Endothelial cell of umbilical vein (primary cell): ENCODE measurements around the gene CBFA2T3. TPM values are rescaled to one million over a fixed set of nuclear protein-coding genes. Genes with fewer than 3 reads are reported as not detected.

Experiments used
- BruUV-seq: library from RNA; stranded (reverse); fragments of 400-500 nt; replicated peaks from 2 replicates; lab custom pipeline; 2021; lab: Mats Ljungman, UMichigan
- CTCF ChIA-PET: fragments of 300-600, 350-600 bp; sonication (Branson Sonifier 250); formaldehyde crosslinking; loops from one replicate; lab custom pipeline; 2021; ENCODE audit warnings: antibody characterized with exemption, inconsistent platforms; lab: Charles Lee
- POLR2A ChIA-PET: fragments of 300-600, 350-600 bp; sonication (Branson Sonifier 250); formaldehyde crosslinking; loops from one replicate; lab custom pipeline; 2021; ENCODE audit warnings: antibody characterized with exemption, inconsistent platforms; lab: Charles Lee
- DNase-seq: peaks from one replicate; pipeline ENCODE4 v3.0.0-alpha.2; 2011; ENCODE audit warnings: low read depth, low spot score
- FAIRE-seq: peaks from 2 replicates; lab custom pipeline; 2011; peaks lifted over from hg19 to GRCh38; lab: Jason Lieb, UNC
- H2AFZ ChIP-seq: 2 replicates; pipeline ENCODE4 v1.6.0; 2012; ENCODE audit warnings: low read depth, low read length, control low read depth, inconsistent platforms
- H3K27ac ChIP-seq: 2 replicates; pipeline ENCODE4 v1.5.1; 2011; ENCODE audit warnings: low read depth, mild to moderate bottlenecking, control low read depth, low read length, moderate library complexity; ENCODE audit not compliant: insufficient read depth
- H3K27me3 ChIP-seq, 2 experiments: 2 replicates each; pipeline versions ENCODE4 v1.6.0 to v1.6.1; 2011; ENCODE audit warnings: low read length in 2 of 2, mixed read lengths in 1 of 2; ENCODE audit not compliant: control insufficient read depth in 2 of 2, insufficient read depth in 2 of 2
- H3K36me3 ChIP-seq, 2 experiments: 2 replicates in 1 of 2; 3 replicates in 1 of 2; pipeline ENCODE4 v1.5.1; 2011; ENCODE audit warnings: low read length in 2 of 2, mild to moderate bottlenecking in 1 of 2, moderate library complexity in 1 of 2; ENCODE audit not compliant: control insufficient read depth in 2 of 2, insufficient read depth in 2 of 2; ENCODE audit errors: extremely low read depth in 1 of 2
- H3K4me1 ChIP-seq: 3 replicates; pipeline ENCODE4 v1.5.1; 2011; ENCODE audit warnings: mild to moderate bottlenecking, low read length; ENCODE audit not compliant: control insufficient read depth, insufficient read depth; ENCODE audit errors: extremely low read depth
- H3K4me2 ChIP-seq: 2 replicates; pipeline ENCODE4 v1.6.1; 2011; ENCODE audit warnings: low read length, control low read depth, mixed read lengths; ENCODE audit not compliant: insufficient read depth
- H3K4me3 ChIP-seq, 3 experiments: fragments of 200-600 bp in 1 of 3; sonication (generic), shearing (Covaris generic) in 1 of 3; replicated peaks in 1 of 3; 2 replicates each; pipeline ENCODE4 v1.5.1; 2011 to 2016; ENCODE audit warnings: control low read depth in 3 of 3, low read length in 3 of 3, mild to moderate bottlenecking in 2 of 3, inconsistent platforms in 1 of 3, low read depth in 1 of 3, moderate library complexity in 1 of 3; ENCODE audit not compliant: insufficient read depth in 1 of 3
- H3K79me2 ChIP-seq: 2 replicates; pipeline ENCODE4 v1.6.0; 2012; ENCODE audit warnings: low read length, inconsistent platforms; ENCODE audit not compliant: control insufficient read depth, insufficient read depth
- H3K9ac ChIP-seq: replicated peaks from 2 replicates; pipeline ENCODE3; 2011; ENCODE audit warnings: low read length, control low read depth; ENCODE audit not compliant: insufficient read depth; ENCODE audit errors: extremely low read depth
- H3K9me1 ChIP-seq: replicated peaks from 3 replicates; pipeline ENCODE4 v1.6.0; 2011; ENCODE audit warnings: mild to moderate bottlenecking, low read length; ENCODE audit not compliant: control insufficient read depth, insufficient read depth; ENCODE audit errors: extremely low read depth
- H3K9me3 ChIP-seq: replicated peaks from 2 replicates; pipeline ENCODE4 v1.5.1; 2012; ENCODE audit warnings: low read length, inconsistent platforms; ENCODE audit not compliant: control insufficient read depth, insufficient read depth
- H4K20me1 ChIP-seq: replicated peaks from 2 replicates; pipeline ENCODE3; 2011; ENCODE audit warnings: mild to moderate bottlenecking, low read length; ENCODE audit not compliant: control insufficient read depth, insufficient read depth; ENCODE audit errors: extremely low read depth
- CTCF ChIP-seq, 2 donors: IDR thresholded peaks; 1 replicate in 1 of 2; 2 replicates in 1 of 2; pipeline ENCODE4 v1.5.1; 2011; ENCODE audit warnings: low read length in 2 of 2, mild to moderate bottlenecking in 2 of 2, moderate library complexity in 2 of 2, control low read depth in 1 of 2, inconsistent platforms in 1 of 2, low read depth in 1 of 2; ENCODE audit not compliant: insufficient read depth in 1 of 2; ENCODE audit errors: extremely low read depth in 1 of 2
- EZH2 ChIP-seq: IDR thresholded peaks from 2 replicates; pipeline ENCODE4 v1.6.1; 2012; ENCODE audit warnings: borderline replicate concordance, low read depth, mild to moderate bottlenecking, moderate library complexity, low read length, inconsistent platforms; ENCODE audit not compliant: severe bottlenecking
- FOS ChIP-seq: IDR thresholded peaks from 2 replicates; pipeline ENCODE4 v1.6.1; 2011; ENCODE audit warnings: mild to moderate bottlenecking, low read length, moderate library complexity, borderline replicate concordance; ENCODE audit not compliant: insufficient read depth
- GATA2 ChIP-seq: IDR thresholded peaks from 2 replicates; pipeline ENCODE4 v1.7.0; 2011; ENCODE audit warnings: low read depth, mild to moderate bottlenecking, moderate library complexity, mixed read lengths, low read length; ENCODE audit not compliant: insufficient read length, insufficient read depth
- JUN ChIP-seq: IDR thresholded peaks from 2 replicates; pipeline ENCODE4 v1.6.1; 2011; ENCODE audit warnings: borderline replicate concordance, low read depth; ENCODE audit not compliant: insufficient read length, insufficient read depth
- MAX ChIP-seq: IDR thresholded peaks from 2 replicates; pipeline ENCODE4 v1.6.1; 2011; ENCODE audit not compliant: insufficient read depth, insufficient read length
- MYC ChIP-seq: IDR thresholded peaks from one replicate; pipeline ENCODE4 v1.6.1; 2011; ENCODE audit warnings: mild to moderate bottlenecking, low read depth, low read length
- POLR2A ChIP-seq: IDR thresholded peaks from 2 replicates; pipeline ENCODE4 v1.6.1; 2012; ENCODE audit warnings: low read depth, mild to moderate bottlenecking, control low read depth, low read length
- POLR2AphosphoS5 ChIP-seq: IDR thresholded peaks from 2 replicates; pipeline ENCODE4 v1.6.1; 2012; ENCODE audit warnings: low read depth, mild to moderate bottlenecking, control low read depth, low read length, moderate library complexity; ENCODE audit not compliant: insufficient read depth
- dilution Hi-C: fragments of 300-500 bp; cut with MboI; formaldehyde crosslinking; loops from one replicate; pipeline ENCODE4 v1.15.0; 2019; ENCODE audit warnings: low sequenced_read_pairs; ENCODE audit not compliant: extremely low pct_ligation_motif_present
- intact Hi-C: fragments of 100-400 bp; cut with micrococcal nuclease; formaldehyde crosslinking; loops from one replicate; pipeline ENCODE4 v1.10.0; 2022
- polyA plus RNA-seq, 4 experiments: library from polyadenylated mRNA; depleted of rRNA in 3 of 4; stranded (reverse) in 3 of 4; unstranded in 1 of 4; fragments of >200 nt; gene quantifications; 2 replicates each; pipeline versions ENCODE4 v1.2.1 to v1.2.3, GENCODE V29; 2011 to 2012; ENCODE audit warnings: missing spikeins in 1 of 4
- total RNA-seq: library from RNA; stranded (reverse); gene quantifications from 2 replicates; pipeline ENCODE4 v1.2.3, GENCODE V29; 2021

CBFA2T3 gene
- total and polyA plus RNA-seq, 2 donors (not counting 3 experiments of a cell fraction or from before 2014, with no cell fraction given), result not detected

GRCh38 chr16:88871730-88872416 is 105.1 kb downstream of the CBFA2T3 start:
- no peak overlapping the region for H3K27ac ChIP-seq
- TF ChIP-seq POLR2AphosphoS5 (no peak), POLR2A (no peak), CTCF (IDR thresholded peaks at IDR 0.05; ENCODE audit: extremely low read depth in 1 of 2, insufficient read depth in 1 of 2, low read depth in 1 of 2, low read length in 2 of 2) (no peak), MYC (no peak), MAX (no peak), GATA2 (no peak), JUN (no peak), EZH2 (no peak), FOS (no peak)
- no peak overlapping the region for H3K4me3 ChIP-seq
- H3K9me1 ChIP-seq, result no peaks in the 10 kb centered on the region
- POLR2A ChIA-PET, result no interaction called here
- BruUV-seq, result no TSS peak
- H4K20me1 ChIP-seq, result no peaks in the 10 kb centered on the region
- H3K27me3 ChIP-seq, result no peaks in the 10 kb centered on the region
- FAIRE-seq (no peak), DNase-seq (no peak)
- intact Hi-C loops, result no loop called here
- H2AFZ ChIP-seq, result no peak overlapping the region
- dilution Hi-C loops, result no loop called here
- H3K79me2 ChIP-seq, result no peaks in the 10 kb centered on the region
- no peak overlapping the region for H3K9ac ChIP-seq
- H3K36me3 ChIP-seq, result no peaks in the 10 kb centered on the region
- no peak overlapping the region for H3K4me2 ChIP-seq
- no peaks in the 10 kb centered on the region for H3K4me1 ChIP-seq
- CTCF ChIA-PET, result interaction anchor here (1.1 kb wide), 1 partner anchor 14 kb away, joined by 5 read pairs; no protein-coding TSS in a partner anchor
- H3K9me3 ChIP-seq, result no peaks in the 10 kb centered on the region
